ENCODE measurements around the gene GOLGA6L2. TPM values are rescaled to one million over a fixed set of nuclear protein-coding genes. Genes with fewer than 3 reads are reported as not detected.

Gene GOLGA6L2
- total and polyA plus RNA-seq, 4 donors = not detected

DNA sequence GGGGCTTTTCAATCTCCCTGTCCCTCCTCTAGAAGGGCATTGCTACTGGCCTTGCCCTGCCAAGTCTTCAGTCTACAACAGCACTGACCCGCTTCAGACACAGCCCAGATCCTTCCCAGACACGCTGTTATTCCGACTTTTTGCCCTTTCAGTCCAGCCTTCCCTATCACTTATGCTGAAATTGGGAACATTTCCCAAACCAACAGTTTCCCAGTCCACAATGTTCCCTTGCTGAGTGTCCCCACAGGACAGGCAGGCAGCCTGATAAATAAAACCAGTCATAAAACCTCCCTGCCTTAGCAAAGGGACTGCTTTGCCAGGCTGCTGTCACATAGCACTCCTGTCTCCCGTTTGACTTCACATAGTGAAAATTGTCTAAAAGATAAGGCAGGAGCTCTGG lies 43.5 kb downstream of the GOLGA6L2 start:
- Histone ChIP-seq H3K4me1 (ENCODE audit: control insufficient read depth in 4 of 4, insufficient read depth in 4 of 4, low read length in 3 of 4) (no peaks in the 10 kb centered on the region), H3K27me3 (ENCODE audit: control insufficient read depth in 4 of 4, insufficient read depth in 4 of 4, low read length in 3 of 4) (no peaks in the 10 kb centered on the region), H3K27ac (ENCODE audit: low read depth in 1 of 2, low read length in 2 of 2) (no peak overlapping the region), H3K9me3 (ENCODE audit: control insufficient read depth in 4 of 4, low read length in 3 of 4) (peaks cover 0 to 5% (median 3%) of the 10 kb centered on the region in 4 donors), H3K9ac (ENCODE audit: low read depth in 1 of 2, low read length in 2 of 2) (no peak overlapping the region), H3K4me3 (ENCODE audit: low read depth in 1 of 3, low read length in 3 of 3) (no peak overlapping the region), H3K36me3 (ENCODE audit: control insufficient read depth in 4 of 4, insufficient read depth in 3 of 4, low read depth in 1 of 4, low read length in 3 of 4) (no peaks in the 10 kb centered on the region)
- TF ChIP-seq, protein P1, sequence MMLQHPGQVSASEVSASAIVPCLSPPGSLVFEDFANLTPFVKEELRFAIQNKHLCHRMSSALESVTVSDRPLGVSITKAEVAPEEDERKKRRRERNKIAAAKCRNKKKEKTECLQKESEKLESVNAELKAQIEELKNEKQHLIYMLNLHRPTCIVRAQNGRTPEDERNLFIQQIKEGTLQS (IDR thresholded peaks at IDR 0.05) = no peak
- TF ChIP-seq NR2F2 (IDR thresholded peaks at IDR 0.05) = peak; percentile 74
- TF ChIP-seq RXRA (IDR thresholded peaks at IDR 0.05) = no peak
- TF ChIP-seq CTCF (IDR thresholded peaks at IDR 0.05; ENCODE audit: low read depth, low read length, missing input control) = no peak
- TF ChIP-seq SP1 (IDR thresholded peaks at IDR 0.05) = peak; percentile 22
- TF ChIP-seq, protein P2, sequence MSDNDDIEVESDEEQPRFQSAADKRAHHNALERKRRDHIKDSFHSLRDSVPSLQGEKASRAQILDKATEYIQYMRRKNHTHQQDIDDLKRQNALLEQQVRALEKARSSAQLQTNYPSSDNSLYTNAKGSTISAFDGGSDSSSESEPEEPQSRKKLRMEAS (IDR thresholded peaks at IDR 0.05) = no peak
- no peak for TF ChIP-seq FOXA2 (IDR thresholded peaks at IDR 0.05)
- TF ChIP-seq HNF4G (IDR thresholded peaks at IDR 0.05) = no peak
- TF ChIP-seq YY1 (IDR thresholded peaks at IDR 0.05) = no peak
- TF ChIP-seq TAF1 (conservative IDR thresholded peaks at IDR 0.05) = no peak
- 53% methylated on average over 4 of the region's 4 CpGs for WGBS
- DNase-seq (ENCODE audit: low spot score) = no peak

- no peaks in the 10 kb centered on the region for H3K27me3 ChIP-seq (ENCODE audit: control insufficient read depth in 4 of 4, insufficient read depth in 4 of 4, low read length in 3 of 4)
- no peaks in the 10 kb centered on the region for H3K36me3 ChIP-seq (ENCODE audit: control insufficient read depth in 4 of 4, insufficient read depth in 3 of 4, low read depth in 1 of 4, low read length in 3 of 4)
- no peak for TF ChIP-seq NR2F2 (IDR thresholded peaks at IDR 0.05)
- TF ChIP-seq YY1 (IDR thresholded peaks at IDR 0.05) = no peak
- TF ChIP-seq, protein P2 (IDR thresholded peaks at IDR 0.05) = no peak
- no peak for TF ChIP-seq RAD21 (IDR thresholded peaks at IDR 0.05)
- TF ChIP-seq, protein P1 (IDR thresholded peaks at IDR 0.05) = no peak
- TF ChIP-seq GABPA (IDR thresholded peaks at IDR 0.05 in 1 of 2, conservative IDR thresholded peaks at IDR 0.05 in 1 of 2) = no peak
- no peak for TF ChIP-seq FOXA2 (IDR thresholded peaks at IDR 0.05)
- TF ChIP-seq HNF4G (IDR thresholded peaks at IDR 0.05) = no peak
- TF ChIP-seq FOXA1 (IDR thresholded peaks at IDR 0.05) = no peak
- no peak for TF ChIP-seq JUND (IDR thresholded peaks at IDR 0.05)
- TF ChIP-seq, protein P3, sequence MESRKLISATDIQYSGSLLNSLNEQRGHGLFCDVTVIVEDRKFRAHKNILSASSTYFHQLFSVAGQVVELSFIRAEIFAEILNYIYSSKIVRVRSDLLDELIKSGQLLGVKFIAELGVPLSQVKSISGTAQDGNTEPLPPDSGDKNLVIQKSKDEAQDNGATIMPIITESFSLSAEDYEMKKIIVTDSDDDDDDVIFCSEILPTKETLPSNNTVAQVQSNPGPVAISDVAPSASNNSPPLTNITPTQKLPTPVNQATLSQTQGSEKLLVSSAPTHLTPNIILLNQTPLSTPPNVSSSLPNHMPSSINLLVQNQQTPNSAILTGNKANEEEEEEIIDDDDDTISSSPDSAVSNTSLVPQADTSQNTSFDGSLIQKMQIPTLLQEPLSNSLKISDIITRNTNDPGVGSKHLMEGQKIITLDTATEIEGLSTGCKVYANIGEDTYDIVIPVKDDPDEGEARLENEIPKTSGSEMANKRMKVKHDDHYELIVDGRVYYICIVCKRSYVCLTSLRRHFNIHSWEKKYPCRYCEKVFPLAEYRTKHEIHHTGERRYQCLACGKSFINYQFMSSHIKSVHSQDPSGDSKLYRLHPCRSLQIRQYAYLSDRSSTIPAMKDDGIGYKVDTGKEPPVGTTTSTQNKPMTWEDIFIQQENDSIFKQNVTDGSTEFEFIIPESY (IDR thresholded peaks at IDR 0.05) = no peak
- no peak for TF ChIP-seq EGR1 (IDR thresholded peaks at IDR 0.05; ENCODE audit: low read depth in 2 of 2)
- no peak for TF ChIP-seq CTCF (IDR thresholded peaks at IDR 0.05; ENCODE audit: low read depth, low read length, missing input control)
- no peak for TF ChIP-seq TAF1 (conservative IDR thresholded peaks at IDR 0.05)
- no peak overlapping the region for H3K27ac ChIP-seq (ENCODE audit: low read depth in 1 of 2, low read length in 2 of 2)
- DNase-seq (ENCODE audit: low spot score) = no peak
- H3K9ac ChIP-seq (ENCODE audit: low read depth in 1 of 2, low read length in 2 of 2) = no peak overlapping the region
- no peaks in the 10 kb centered on the region for H3K4me1 ChIP-seq (ENCODE audit: control insufficient read depth in 4 of 4, insufficient read depth in 4 of 4, low read length in 3 of 4)
- WGBS = 66% methylated on average over 5 of the region's 5 CpGs
- H3K4me3 ChIP-seq (ENCODE audit: low read depth in 1 of 3, low read length in 3 of 3) = no peak overlapping the region
- H3K9me3 ChIP-seq (ENCODE audit: control insufficient read depth in 4 of 4, low read length in 3 of 4) = peaks cover 0 to 5% (median 3%) of the 10 kb centered on the region in 4 donors
Measured at GRCh38 chr15:23402544-23402943, 44.5 kb downstream of the GOLGA6L2 start.

Data from liver (tissue), 9 donors.